Gastroesophageal sphincter (tissue), 4 donors: ENCODE measurements around the gene MLLT10. TPM values are rescaled to one million over a fixed set of nuclear protein-coding genes. Genes with fewer than 3 reads are reported as not detected.

ENCODE experiments used
- ATAC-seq: fragments of 150-250 bp; one replicate; pipeline ENCODE4 v1.9.1; 2016; ENCODE audit warnings: mild to moderate bottlenecking, moderate library complexity
- H3K27ac ChIP-seq, 4 donors: fragments of 200-600 bp; sonication (generic) in 3 of 4; 1 replicate in 3 of 4; 2 replicates in 1 of 4; pipeline ENCODE4 v1.5.1; 2016 to 2019
- H3K27me3 ChIP-seq: fragments of 200-600 bp; sonication (generic); one replicate; pipeline ENCODE4 v1.5.1; 2019
- H3K36me3 ChIP-seq, 2 donors: fragments of 200-600 bp; sonication (generic); one replicate each; pipeline ENCODE4 v1.5.1; 2019; ENCODE audit warnings: control low read depth in 1 of 2
- H3K4me1 ChIP-seq, 3 donors: fragments of 200-600 bp; sonication (generic); 1 replicate in 2 of 3; 2 replicates in 1 of 3; pipeline ENCODE4 v1.5.1; 2016 to 2019; ENCODE audit warnings: control low read depth in 2 of 3
- H3K4me3 ChIP-seq, 2 donors: fragments of 200-600 bp; sonication (generic); one replicate each; pipeline ENCODE4 v1.5.1; 2019; ENCODE audit warnings: mild to moderate bottlenecking in 1 of 2, moderate library complexity in 1 of 2
- H3K9me3 ChIP-seq, 3 donors: fragments of 200-600 bp; sonication (generic); one replicate each; pipeline ENCODE4 v1.5.1; 2017 to 2019; ENCODE audit warnings: control low read depth in 2 of 3
- EP300 ChIP-seq: sonication (generic); formaldehyde crosslinking; IDR thresholded peaks from one replicate; pipeline ENCODE4 v1.6.1; 2017; ENCODE audit warnings: antibody characterized with exemption, mild to moderate bottlenecking
- POLR2A ChIP-seq, 2 donors: fragments of 450-650 bp; IDR thresholded peaks; one replicate each; pipeline ENCODE4 v1.6.1; 2017; ENCODE audit warnings: antibody characterized with exemption in 2 of 2, mild to moderate bottlenecking in 2 of 2, moderate library complexity in 1 of 2
- POLR2AphosphoS5 ChIP-seq: sonication (generic); formaldehyde crosslinking; IDR thresholded peaks from one replicate; pipeline ENCODE4 v1.6.1; 2017; ENCODE audit warnings: antibody characterized with exemption
- WGBS, 2 donors: methylation state at CpG; one replicate each; pipeline ENCODE4 v1.1.5; 2018; ENCODE audit warnings: low coverage in 1 of 2; 5-methylcytosine and 5-hydroxymethylcytosine counted together
- total RNA-seq, 4 donors: library from RNA; depleted of rRNA; stranded (reverse); fragments of >200 nt; gene quantifications; one replicate each; pipeline ENCODE4 v1.1.0, GENCODE V29; 2016
- TF ChIP-seq, protein P1 (sequence below), 4 experiments: fragments of 200-600 bp in 2 of 4; fragments of 450-650 bp in 2 of 4; sonication (generic) in 1 of 4; IDR thresholded peaks; one replicate each; pipeline ENCODE4 v1.5.1; 2017 to 2019; ENCODE audit warnings: antibody characterized with exemption in 4 of 4, mild to moderate bottlenecking in 2 of 4, moderate library complexity in 2 of 4

MLLT10 gene
- total RNA-seq, 4 donors from 2014 or later = 27.2 to 52.1 (median 39.0) TPM

GRCh38 chr10:21513405-21513788, 20.6 kb upstream of the MLLT10 start:
- no peak for ATAC-seq
- H3K9me3 ChIP-seq = no peaks in the 10 kb centered on the region
- H3K4me1 ChIP-seq = peaks cover 0 to 51% (median 13%) of the 10 kb centered on the region in 3 donors
- no peak overlapping the region for H3K27ac ChIP-seq
- H3K27me3 ChIP-seq = no peaks in the 10 kb centered on the region
- WGBS, 2 donors = 80 to 100% methylated on average over 1 of the region's 1 CpG
- TF ChIP-seq EP300 = no peak
- no peak for TF ChIP-seq POLR2A (IDR thresholded peaks at IDR 0.05)
- TF ChIP-seq, protein P1, sequence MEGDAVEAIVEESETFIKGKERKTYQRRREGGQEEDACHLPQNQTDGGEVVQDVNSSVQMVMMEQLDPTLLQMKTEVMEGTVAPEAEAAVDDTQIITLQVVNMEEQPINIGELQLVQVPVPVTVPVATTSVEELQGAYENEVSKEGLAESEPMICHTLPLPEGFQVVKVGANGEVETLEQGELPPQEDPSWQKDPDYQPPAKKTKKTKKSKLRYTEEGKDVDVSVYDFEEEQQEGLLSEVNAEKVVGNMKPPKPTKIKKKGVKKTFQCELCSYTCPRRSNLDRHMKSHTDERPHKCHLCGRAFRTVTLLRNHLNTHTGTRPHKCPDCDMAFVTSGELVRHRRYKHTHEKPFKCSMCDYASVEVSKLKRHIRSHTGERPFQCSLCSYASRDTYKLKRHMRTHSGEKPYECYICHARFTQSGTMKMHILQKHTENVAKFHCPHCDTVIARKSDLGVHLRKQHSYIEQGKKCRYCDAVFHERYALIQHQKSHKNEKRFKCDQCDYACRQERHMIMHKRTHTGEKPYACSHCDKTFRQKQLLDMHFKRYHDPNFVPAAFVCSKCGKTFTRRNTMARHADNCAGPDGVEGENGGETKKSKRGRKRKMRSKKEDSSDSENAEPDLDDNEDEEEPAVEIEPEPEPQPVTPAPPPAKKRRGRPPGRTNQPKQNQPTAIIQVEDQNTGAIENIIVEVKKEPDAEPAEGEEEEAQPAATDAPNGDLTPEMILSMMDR (IDR thresholded peaks at IDR 0.05) = no peak
- TF ChIP-seq POLR2AphosphoS5 = no peak
- no peak overlapping the region for H3K4me3 ChIP-seq
- no peaks in the 10 kb centered on the region for H3K36me3 ChIP-seq

- peak overlapping the region in 1 of 4 donors; percentile 86 for H3K27ac ChIP-seq
- peak overlapping the region in 1 of 2 donors; percentile 68 for H3K4me3 ChIP-seq
- H3K4me1 ChIP-seq = peaks cover 0 to 56% (median 17%) of the 10 kb centered on the region in 3 donors
- ATAC-seq = no peak
- no peaks in the 10 kb centered on the region for H3K9me3 ChIP-seq
- WGBS, 2 donors = 47 to 49% methylated on average over 5 to 6 of the region's 6 CpGs
- TF ChIP-seq POLR2A (IDR thresholded peaks at IDR 0.05) (no peak), EP300 (no peak)
- TF ChIP-seq, protein P1 (IDR thresholded peaks at IDR 0.05) = no peak
- no peaks in the 10 kb centered on the region for H3K36me3 ChIP-seq
- no peaks in the 10 kb centered on the region for H3K27me3 ChIP-seq
Observed at GRCh38 chr10:21514129-21514817, 19.8 kb upstream of the MLLT10 start.

DNA sequence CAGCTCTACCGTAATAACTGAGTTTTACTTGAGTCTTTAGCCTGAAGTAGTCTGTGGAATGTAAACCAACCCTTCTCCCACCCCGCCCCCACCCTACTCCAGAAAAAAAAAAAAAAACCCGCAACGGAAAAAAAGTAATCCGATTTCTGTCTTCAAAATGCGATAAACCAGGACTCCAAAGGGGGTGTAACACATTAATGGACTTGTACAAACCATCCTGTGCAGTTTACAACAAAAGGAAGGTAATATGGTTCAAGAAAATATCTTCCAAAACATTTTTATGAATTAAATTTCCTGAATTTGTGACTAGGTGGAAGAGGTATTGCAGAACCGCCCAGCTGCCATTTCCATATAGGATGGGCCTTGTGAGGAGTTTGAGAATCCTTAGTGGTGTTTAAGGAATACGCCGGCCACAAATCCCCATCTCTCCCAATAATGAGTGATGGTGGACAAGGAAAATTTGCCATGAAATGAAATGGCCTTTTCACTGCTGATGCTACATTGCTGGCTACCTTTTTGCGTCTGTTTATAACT, 19.1 kb upstream of the MLLT10 start:
- Histone ChIP-seq H3K27me3 (no peaks in the 10 kb centered on the region), H3K27ac (peak overlapping the region; percentile 55 to 98 (median 86)), H3K9me3 (no peaks in the 10 kb centered on the region), H3K4me1 (peaks cover 0 to 60% (median 16%) of the 10 kb centered on the region in 3 donors), H3K36me3 (no peaks in the 10 kb centered on the region), H3K4me3 (peak overlapping the region in 1 of 2 donors; percentile 68)
- ATAC-seq = no peak
- TF ChIP-seq POLR2AphosphoS5 (no peak), EP300 (no peak), POLR2A (IDR thresholded peaks at IDR 0.05) (no peak)
- TF ChIP-seq, protein P1 (IDR thresholded peaks at IDR 0.05) = no peak
- 19 to 52% methylated on average over 8 to 10 of the region's 10 CpGs for WGBS, 2 donors

DNA sequence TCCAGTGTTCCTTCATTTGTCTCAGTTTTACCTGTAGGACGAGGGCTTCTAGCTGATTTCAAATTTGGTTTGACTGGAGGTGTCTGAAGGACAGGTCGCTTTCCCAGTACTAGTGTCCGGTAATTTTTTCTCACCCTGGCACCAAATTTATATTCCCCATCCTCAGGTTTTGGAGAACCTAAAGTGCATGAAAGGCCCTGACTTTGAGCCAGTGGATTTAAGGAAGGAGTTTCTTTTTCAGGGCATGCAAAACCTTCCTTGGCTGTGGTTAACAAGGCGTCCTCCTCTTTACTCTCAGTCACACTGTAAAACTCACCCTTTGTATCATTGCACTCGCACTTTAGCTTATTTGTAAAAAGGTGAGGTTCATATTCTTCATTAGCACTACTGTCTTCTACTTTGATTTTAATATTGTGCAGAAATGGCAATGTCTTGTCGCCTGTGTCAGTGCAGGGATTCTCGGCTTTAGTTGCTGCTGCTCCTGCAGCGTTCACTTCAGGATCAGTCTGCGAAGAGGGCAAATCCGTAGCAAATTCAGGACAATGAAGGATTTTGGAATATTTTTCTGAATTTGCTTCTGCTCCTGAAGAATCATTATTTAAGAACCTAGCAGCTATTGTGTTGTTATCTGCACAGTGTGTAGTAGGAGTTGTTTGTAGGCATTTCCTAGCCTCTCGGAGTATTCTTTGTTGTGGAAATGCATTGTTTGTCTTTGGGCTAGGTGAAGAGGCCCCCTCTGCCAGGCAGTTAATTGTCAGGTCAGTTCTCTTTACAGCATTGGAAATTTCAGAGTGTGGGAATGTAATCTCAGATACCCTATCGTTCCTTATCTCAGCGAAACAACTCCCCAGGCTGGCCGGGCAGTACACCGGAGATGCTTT, 18.4 kb upstream of the MLLT10 start:
- H3K27ac ChIP-seq = peak overlapping the region; percentile 55 to 98 (median 86)
- 38 to 47% methylated on average over 10 to 14 of the region's 15 CpGs for WGBS, 2 donors
- peaks cover 0 to 60% (median 11%) of the 10 kb centered on the region in 3 donors for H3K4me1 ChIP-seq
- no peak for ATAC-seq
- H3K27me3 ChIP-seq = no peaks in the 10 kb centered on the region
- H3K9me3 ChIP-seq = no peaks in the 10 kb centered on the region
- TF ChIP-seq POLR2A (IDR thresholded peaks at IDR 0.05) (no peak), EP300 (no peak), POLR2AphosphoS5 (no peak)
- TF ChIP-seq, protein P1 (IDR thresholded peaks at IDR 0.05) = no peak
- H3K4me3 ChIP-seq = peak overlapping the region; percentile 37 to 68
- no peaks in the 10 kb centered on the region for H3K36me3 ChIP-seq
